Measurements from ENCODE around the gene SLIT3.
A peak's percentile ranks its signal among the peaks of the same experiment; 100 is the strongest.

Gene SLIT3

DNA sequence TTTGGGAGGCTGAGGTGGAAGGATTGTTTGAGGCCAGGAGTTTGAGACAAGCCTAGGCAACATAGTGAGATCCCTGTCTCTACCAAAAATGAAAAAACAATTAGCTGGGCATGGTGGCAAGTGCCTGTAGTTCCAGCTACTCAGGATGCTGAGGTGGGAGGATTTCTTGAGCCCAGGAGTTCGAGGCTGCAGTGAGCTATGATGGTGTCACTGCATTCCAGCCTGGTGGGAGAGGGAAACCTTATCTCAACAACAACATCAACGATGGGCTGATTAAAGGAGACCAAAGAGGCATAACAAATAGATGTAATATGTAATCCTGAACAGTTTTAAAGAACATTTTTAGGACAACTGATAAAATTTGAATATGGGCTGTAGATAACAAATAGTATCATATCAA is 687.5 kb downstream of the SLIT3 start:
- no peak for DNase-seq

DNA sequence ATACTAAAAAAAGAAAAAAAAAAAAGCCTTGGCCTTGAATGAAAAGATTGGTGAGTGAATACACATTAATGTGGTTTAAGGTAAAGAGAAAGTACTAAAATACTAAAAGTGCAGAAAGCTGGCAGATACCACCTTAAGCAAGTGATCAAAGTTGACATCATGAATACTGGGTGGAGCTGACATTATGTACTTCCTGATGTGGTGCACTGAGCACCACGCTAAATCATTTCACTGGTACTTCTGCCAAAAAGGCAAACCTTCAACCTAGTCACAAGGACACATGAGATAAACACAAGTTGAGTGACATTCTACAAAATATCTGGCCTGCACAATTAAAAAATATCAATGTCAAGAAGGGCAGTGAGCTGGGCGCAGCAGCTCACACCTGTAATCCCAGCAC is 687.9 kb downstream of the SLIT3 start:
- DNase-seq = peak; percentile 11 to 21

DNA sequence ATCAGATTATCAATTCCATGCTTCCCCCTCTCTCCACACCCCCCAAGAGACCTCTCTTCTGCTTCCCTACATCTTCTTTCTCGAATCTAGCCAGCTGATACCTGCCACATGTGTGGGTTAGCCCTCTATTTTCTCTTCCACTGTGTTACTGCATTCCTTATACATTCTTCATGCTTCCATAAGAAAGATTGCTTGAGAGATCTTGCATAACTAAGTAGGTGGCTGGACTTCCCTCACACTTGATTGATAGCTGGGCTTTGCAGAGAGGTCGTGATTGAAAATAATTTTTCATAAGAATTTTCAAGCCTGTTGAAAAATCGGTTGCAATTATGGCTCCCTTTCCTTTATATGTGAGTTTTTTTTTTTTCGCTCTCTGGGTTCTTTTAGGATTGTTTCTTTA is 688.8 kb downstream of the SLIT3 start:
- no peak for DNase-seq
